MV-4-11 (cell line): ENCODE results near the gene CEBPG.

Experiments
- DNase-seq: peaks from one replicate; lab custom pipeline; 2025; lab: John Stamatoyannopoulos, UW

The CEBPG gene

DNA sequence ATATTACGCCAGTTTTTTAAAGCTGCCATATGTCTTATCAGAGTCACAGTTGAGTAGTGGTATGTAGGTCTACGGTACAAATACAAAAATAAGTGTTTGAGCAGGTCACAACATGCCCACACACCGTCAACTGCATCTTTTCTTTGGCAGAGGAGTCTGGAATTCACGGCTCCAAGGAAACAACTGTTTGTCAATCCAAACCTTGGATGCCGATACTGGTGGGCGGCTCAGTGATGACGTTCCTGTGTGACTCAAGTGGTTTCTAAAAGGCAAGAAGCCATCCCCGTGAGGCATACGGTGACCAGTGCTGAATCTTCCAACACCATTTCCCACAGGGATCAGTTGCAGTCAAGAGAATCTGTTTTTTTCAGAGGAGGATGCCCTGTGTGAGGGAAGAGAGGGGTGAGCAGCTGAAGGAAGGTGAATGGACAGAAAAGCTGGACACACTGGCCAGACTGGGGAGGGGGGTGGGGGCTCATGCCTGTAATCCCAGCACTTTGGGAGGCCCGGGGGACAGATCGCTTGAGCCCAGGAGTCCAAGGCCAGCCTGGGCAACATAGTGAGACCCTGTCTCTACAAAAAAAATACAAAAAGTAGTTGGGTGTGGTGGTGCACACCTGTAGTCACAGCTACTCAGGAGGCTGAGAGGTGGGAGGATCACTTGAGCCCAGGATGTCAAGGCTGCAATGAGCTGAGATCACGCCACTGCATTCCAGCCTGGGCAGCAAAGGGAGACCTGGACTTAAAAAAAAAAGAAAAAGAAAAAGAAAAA lies 22.8 kb upstream of the CEBPG start:
- no peak for DNase-seq

DNA sequence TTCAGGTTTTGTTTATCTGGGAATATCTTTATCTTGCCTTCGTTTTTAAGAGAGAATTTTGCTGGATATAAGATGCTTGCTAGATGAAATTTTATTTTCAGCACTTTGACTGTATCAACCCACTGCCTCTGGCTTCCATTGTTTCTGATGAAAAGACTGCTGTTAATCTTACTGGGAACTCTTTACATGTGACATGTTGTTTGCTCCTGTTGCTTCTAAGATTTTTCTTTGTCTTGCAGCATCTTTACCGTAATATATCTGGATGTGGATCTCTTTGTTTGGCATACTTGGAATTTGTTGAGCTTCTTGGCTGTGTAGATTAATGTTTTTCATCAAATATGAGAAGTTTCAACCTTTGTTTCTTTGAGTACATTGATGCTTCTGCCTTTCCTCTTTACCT lies 18.0 kb upstream of the CEBPG start:
- DNase-seq = no peak

DNA sequence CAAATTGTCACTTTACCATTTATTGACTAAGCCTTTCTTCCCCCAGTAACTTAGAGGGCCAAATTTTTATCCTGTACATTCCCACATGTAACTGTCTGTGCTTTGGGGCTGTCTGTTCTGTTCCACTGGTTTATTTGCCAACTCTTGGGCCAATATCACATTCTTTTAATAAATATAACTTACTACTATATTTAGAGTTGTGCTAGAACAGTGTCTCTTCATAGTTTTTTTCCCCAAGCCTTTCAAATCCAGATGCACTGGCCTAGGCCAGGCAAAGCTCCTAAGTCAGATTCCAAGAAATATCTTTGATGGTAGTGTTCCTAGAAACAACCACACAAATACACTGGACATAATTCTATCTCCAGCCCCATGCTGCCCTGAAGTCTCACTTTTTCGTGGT lies 16.0 kb upstream of the CEBPG start:
- DNase-seq = no peak

DNA sequence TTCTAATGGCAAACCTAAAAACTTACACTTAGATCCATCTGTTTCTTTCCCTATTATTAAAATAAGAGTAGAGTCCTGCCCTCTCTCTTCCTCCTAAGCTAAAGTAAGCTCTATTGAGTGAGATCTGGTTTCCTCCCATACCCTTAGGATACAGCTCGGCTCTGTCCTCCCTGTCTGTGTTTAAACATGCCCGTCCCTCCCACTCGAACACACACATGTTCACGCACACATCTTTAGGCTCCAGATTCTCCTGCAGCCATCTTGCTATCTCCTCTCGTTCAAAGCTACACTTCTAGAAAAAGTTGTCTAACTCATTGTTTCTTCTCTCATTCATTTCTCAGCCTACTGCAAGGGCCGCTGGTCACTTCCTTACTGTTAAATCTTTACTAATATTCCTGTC lies 15.1 kb upstream of the CEBPG start:
- no peak for DNase-seq

DNA sequence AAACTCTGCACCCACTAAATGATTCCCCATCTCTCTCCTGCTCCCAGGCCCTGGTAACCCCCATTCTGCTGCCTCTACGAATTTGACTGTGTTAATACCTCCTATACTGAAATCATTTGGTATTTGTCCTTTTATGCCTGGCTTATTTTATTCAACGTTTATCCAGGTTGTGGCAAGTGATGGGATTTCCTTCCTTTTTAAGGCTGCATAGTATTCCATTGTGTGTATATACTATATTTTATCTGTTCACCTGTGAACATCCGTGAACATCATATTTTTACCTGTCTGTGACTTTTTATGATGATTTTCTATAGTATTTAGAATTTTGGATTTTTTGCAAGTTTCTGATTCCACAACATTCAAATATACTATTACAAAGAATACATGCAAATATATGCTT lies 13.9 kb upstream of the CEBPG start:
- no peak for DNase-seq

DNA sequence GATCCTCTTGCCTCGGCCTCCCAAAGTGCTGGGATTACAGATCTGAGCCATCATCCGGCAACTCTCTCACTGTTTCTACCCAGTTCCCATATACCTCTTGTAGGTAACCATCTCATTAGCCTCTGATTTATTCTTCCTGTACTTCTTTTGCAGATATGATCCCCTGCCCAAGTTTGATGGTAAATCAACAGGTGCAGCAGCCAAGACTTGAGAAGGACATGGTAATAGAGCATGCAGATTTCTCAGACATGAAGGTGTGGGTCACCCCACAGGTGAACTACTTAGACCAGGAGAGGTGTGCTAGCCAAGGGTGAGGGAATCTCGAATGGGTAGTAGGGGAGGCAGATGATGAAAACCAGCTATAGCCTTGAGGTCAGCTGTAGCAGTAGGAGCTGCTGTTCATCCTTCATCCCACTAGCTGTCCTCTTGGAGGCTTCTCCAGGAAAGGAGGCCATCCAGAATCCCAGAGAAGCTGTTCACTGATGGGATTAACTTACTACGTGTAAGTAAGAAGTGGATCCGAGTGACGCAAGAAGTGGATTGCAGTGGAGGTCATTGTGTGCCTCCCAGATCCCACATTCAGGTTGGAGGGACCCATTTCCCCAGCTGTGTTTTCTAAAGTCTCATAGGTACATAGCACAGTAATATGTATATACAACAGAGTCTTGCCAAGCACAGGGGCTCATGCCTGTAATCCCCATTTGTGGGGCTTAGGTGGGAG lies 10.8 kb upstream of the CEBPG start:
- DNase-seq = no peak

DNA sequence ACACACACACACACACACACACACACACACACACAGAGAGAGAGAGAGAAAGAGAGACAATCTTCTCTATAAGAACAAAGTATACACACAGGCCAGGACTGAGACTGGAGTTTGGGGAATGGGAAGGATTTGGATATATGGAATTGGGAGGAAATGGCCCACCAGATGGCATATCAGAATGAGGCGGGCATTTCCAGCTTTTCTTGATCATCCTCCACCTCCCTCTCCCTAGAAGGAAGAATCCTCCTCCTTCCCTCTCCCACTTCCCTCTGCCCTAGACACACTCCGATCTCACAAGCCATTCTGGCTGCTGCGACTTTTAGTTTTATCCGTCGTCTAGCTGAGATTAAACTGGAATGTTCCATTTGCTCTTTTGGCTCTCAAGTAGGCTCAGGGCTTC lies 10.0 kb upstream of the CEBPG start:
- no peak for DNase-seq

DNA sequence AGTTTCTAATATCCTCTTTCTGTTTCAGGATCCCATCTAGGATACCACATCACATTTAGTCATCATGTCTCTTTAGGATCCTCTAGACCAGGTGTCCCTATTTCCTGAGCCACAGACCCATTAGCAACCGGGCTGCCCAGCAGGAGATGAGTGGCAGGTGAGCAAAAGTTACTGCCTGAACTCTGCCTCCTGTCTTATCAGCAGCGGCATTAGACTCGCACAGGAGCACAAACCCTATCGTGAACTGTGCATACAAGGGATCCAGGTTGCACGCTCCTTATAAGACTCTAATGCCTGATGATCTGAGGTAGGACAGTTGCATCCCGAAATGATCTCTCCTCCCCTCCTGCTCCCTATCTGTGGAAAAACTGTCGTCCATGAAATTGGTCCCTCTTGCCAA lies 7.8 kb upstream of the CEBPG start:
- DNase-seq = no peak

DNA sequence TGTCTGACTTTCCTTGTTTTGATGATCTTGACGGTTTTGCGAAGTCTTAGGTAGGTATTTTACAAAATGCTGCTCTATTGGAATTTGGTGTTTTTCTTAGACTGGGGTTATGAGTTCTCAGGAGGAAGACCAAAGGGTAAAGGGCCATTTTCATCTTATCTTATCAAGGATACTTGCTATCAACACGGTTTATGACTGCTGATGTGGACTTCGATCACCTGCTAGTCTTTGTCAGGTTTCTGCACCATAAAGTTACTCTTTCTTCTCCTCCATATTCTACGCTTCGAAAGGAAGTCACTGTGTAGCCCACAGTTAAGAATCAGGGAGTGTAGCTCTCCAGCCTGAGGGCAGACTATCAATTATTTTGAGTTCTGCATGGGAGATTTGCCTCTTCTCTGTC lies 7.4 kb upstream of the CEBPG start:
- no peak for DNase-seq

DNA sequence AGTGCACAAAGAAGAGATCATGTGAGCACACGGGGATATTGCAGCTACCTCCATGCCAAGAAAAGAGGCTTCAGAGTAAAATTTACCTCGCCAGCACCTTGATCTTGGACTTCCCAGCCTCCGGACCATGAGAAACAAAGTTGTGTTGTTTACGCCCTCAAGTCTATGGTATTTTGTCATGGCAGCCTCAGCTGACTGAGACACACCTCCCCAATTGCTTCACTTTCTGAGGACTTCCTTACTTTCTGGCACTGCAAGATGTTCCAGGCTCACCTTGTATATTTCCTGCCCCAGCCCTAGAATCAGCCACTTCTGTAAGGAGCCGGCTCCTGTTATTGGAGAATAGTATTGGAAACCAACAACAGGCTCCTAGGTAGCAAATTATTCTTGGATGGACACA lies 6.6 kb upstream of the CEBPG start:
- no peak for DNase-seq

DNA sequence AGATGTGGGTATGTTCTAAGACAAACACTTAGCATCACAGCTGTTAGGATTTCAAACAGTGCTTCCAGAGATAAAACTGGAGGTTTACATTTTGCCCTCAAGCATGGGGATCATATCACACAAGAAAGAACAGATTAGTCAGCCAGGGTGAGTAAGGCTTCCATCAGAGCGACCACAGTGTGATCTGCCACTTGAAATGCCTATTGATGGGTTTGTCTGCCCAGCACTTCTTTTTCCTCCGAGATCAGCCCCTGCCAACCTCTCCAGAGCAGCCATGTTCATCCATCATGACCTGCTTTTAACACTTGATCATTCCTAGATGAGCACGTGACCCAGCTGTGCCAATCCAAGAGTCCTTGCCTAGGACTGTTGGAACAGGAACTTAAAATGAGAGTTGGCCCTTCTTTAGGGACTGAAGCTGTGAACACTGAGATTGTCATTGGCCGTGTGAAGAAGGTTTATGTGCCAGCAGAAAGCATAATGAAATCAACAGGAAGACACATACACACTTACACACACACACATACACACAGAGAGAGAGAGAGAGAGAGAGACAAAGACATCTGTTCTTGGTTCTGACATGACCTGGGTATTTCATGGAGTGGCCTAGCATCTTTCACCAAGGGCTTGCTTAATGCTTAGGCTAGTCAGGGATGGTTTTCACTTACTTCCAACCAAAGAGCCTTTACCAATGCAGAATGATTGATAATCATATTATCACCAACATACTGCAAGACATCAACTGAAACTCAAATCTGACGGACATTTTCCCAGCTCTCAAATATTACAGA lies 5.2 kb upstream of the CEBPG start:
- peak; percentile 37 for DNase-seq

DNA sequence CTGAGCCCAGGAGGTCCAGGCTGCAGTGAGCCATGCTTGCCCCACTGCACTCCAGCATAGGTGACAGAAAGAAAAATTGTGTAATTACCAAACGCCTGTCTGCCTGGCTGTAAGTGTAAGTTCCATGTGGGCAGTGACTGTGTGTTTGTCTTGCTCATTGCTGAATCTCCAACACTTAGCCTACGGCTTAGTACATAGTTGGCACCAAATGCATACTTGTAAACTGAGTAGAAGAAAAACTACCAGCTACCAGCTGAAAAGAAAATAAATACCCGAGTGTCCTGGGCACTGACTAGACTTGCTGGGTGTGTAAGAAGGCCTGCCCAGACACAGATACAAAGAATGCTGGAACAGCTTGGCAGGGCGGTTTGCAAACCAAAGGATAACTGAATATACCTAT lies 2.7 kb upstream of the CEBPG start:
- no peak for DNase-seq

DNA sequence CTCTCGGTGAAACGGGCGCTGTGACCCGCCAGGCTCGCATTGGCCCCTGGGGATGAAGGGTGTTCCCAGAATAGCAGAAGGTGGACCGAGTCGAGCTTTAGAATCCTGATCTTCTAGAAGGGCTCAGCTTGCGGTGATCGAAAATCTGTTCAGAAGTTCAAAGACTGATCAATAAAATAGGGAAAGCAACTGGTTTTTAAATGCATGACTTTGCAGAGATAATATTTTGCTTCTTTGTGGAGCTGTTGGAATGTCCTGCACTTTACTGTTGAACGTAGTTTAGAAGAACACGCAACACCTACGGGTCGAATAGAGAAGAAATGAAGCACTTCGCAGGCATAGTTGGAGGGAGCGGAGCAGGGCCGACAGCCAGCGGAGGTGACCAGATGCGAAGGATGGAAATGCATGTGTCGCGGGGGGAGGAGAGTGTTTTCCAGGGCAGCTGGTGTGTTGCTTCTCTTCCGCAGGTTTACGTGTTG lies 766 bp downstream of the CEBPG start:
- DNase-seq = no peak

DNA sequence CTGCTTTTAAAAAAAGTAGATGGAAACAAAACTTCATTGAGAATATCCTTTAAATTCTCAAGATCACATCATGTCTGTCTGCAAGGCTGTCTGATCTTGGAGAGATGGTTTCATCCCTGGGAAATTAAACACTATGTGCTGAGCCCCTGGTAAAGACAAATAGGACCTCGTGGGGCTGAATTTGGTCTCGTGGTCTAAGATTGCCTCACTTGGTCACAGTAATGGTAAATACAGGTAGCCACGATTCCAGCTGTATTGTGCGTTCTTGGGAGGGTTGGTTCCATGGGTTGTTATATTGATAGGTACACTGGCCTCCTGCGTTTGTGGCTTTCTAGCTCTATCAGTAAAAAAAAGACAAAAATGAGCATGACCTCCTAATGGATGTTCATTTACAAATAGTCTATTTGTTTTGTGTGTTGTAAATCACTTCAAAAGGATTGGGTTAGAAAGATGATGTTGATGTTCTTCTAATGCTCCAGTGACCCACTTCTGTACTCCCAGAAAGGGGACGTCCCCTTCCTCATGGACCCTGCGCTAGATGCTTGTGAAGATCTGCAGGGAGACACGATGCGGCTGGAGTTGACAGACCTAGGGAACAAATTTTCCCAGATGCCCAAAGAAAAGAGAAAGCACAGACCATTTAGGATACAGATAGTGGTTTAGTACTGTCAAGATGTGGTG lies 1.8 kb downstream of the CEBPG start:
- DNase-seq = no peak

DNA sequence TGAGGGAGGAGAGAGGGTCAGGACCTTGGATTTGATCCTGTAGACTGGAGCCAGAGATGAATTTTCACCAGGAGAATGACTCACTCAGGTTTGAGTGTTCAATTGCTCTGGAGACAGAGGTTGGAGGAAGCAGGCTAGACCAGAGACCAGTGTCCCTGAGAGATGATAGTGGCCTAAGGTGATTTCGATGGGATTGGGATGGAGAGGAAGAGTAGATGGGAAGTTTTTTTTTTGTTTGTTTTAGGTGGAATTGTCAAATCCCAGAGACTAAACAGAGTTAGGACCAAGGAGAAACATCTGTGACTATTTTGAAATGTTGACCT lies 2.3 kb downstream of the CEBPG start:
- DNase-seq = no peak

DNA sequence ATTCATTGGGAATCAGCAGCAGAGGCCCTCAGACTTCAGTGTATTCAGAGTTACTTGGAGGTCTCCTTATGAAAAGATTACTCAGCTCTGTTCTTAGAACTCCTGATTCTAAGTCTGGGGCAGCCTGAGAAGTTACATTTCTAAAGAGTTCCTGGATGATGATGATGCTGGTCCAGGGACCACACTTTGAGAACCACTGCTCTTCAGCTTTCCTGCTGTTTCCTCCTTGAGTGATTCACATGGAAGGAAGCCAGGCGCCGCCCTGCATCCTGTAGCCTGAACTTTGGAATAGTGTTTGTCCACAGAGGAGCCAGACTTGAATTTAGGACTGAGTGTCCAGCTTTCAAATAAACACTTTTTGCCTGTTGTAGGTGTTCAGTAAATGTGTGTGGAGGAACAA lies 2.9 kb downstream of the CEBPG start:
- no peak for DNase-seq

DNA sequence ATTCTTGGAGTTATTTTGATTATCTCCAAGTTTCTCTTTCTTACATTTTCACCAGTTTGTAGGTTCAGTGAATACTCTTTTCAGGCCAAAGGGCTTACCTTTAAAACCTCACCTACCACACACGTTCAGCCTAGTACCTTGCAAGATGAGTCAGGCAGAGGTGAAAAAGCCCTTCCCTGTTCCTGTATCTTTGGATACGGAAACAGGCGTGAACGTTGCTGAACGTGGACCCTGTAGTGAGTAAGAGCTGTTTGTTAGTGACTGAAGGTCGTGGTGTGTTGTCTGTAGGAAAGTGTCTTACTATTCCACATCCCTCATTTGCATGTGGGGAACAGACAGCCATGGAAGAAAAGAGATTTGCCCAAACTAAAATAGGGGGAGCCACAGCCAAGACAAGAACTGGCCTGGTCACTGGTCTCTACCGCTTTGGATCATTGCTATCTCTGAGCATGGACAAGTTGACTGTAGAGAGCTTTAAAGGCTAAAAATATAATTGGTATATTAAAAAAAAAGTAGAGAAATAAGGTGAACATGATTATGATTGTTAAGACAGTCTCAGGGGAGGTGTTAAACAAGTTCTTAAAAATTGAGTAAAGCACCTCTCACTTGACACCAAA lies 3.5 kb downstream of the CEBPG start:
- no peak for DNase-seq

DNA sequence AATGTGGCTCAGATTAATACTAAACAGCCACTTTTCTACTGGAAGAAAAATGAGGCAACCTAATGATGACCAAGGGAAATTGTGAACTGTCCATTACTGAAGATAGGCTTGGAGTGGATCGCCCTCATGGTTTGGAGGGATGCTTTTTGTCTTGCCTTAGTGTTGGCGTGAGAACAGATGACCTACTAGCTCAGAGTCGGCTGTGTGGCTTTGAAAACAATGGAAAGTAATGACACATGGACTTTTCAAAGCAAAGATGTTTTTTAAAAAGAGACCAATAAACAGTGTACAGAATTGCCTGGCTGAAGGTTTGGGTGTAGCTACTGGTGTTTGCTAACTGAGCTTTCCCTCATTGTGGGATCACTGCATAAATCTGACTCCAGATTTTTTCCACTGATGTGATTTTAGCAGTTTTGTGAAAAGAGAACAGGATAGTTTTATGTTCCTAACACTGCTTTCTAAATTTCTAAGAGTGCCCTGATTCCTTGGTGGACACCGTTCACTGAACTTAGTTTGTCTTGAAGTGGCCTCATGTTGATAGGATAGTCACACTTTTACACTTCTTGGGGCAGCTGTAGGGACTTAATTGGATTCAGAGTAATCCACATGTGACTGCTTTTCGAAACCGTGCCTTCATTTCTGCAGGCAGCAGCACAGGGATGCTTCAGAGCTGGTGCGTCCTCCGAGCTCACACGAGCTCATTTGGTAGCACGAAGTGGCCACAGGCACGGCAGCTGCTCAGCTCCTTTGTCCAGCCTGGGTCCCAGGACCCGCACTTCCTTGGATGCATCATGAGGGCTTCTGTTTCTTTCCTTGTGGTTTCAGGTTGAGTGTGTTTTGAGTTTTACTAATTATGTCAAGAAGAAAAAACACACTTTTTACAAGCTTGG lies 4.3 kb downstream of the CEBPG start:
- no peak for DNase-seq

DNA sequence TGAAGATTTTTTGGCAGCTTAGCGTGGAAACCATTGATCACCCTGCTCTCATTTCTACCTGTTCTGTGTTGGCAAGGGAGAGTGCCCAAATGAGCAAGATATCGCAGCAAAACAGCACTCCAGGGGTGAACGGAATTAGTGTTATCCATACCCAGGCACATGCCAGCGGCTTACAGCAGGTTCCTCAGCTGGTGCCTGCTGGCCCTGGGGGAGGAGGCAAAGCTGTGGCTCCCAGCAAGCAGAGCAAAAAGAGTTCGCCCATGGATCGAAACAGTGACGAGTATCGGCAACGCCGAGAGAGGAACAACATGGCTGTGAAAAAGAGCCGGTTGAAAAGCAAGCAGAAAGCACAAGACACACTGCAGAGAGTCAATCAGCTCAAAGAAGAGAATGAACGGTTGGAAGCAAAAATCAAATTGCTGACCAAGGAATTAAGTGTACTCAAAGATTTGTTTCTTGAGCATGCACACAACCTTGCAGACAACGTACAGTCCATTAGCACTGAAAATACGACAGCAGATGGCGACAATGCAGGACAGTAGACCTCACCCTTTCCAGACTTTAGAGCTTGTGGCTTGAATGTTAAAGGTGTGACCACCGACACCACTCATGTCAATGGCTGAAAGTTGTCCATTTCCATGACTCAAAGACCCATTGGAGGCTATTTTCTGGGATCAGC lies 5.8 kb downstream of the CEBPG start:
- no peak for DNase-seq

DNA sequence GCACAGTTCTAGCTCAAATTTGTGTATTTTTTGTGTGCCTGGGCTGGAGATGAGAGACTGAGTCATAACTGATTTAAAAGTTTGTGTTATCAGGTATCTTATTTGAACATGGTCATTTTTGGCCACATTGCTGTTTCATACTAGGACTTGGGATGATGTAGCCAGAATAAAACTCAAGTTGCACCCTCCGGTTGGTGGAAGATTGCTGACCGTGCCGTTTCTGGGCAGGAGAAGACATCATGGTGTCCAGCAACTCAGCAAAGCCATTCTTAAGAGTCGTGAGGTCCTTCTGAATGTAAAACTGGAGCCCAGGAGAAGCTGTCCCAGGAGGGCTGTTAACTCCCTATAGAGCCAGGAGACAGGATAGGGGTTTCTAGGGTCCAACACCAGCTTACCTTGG lies 7.6 kb downstream of the CEBPG start:
- no peak for DNase-seq
